ENCODE results near the gene TRAPPC10. TPM values are rescaled to one million over a fixed set of nuclear protein-coding genes. Genes with fewer than 3 reads are reported as not detected.

The TRAPPC10 gene
- total and polyA plus RNA-seq, 2 donors (not counting 1 experiment from before 2014, with no cell fraction given), result 61.7 to 145 TPM

- ChIA-PET CTCF (no interaction called here), POLR2A (no interaction called here)
- Histone ChIP-seq H3K4me3 (ENCODE audit: control extremely low read depth in 1 of 5, extremely low read depth in 1 of 5, insufficient read depth in 1 of 5, low read depth in 2 of 5, low read length in 4 of 5) (no peak overlapping the region), H3K4me2 (replicated peaks; ENCODE audit: low read depth, low read length, poor library complexity, severe bottlenecking) (no peak overlapping the region), H3K27ac (ENCODE audit: low read length in 2 of 2) (no peak overlapping the region), H4K20me1 (ENCODE audit: control insufficient read depth, insufficient read depth, low read length, poor library complexity, severe bottlenecking) (peaks cover 90% of the 10 kb centered on the region), H3K9ac (ENCODE audit: low read length) (no peak overlapping the region), H3K36me3 (replicated peaks in 1 of 2; ENCODE audit: control extremely low read depth in 1 of 2, control insufficient read depth in 1 of 2, extremely low read depth in 1 of 2, insufficient read depth in 2 of 2, low read length in 1 of 2) (peaks cover 4 to 68% of the 10 kb centered on the region in 2 experiments), H3K9me3 (ENCODE audit: control extremely low read depth in 1 of 3, control insufficient read depth in 2 of 3, insufficient read depth in 1 of 3, low read length in 2 of 3) (no peaks in the 10 kb centered on the region), H3K79me2 (ENCODE audit: control insufficient read depth, insufficient read depth, low read length) (peaks cover 85% of the 10 kb centered on the region), H2AFZ (ENCODE audit: insufficient read depth, low read depth, low read length, poor library complexity, severe bottlenecking) (no peak overlapping the region), H3K27me3 (replicated peaks in 1 of 4; ENCODE audit: control extremely low read depth in 1 of 4, control insufficient read depth in 3 of 4, insufficient read depth in 4 of 4, low read length in 3 of 4) (no peaks in the 10 kb centered on the region), H3K4me1 (ENCODE audit: control insufficient read depth in 2 of 2, insufficient read depth in 2 of 2, low read length in 2 of 2) (no peaks in the 10 kb centered on the region)
- H3K4me3 Mint-ChIP-seq, result no peak overlapping the region
- H3K27ac Mint-ChIP-seq, result no peak overlapping the region
- peaks cover 13% of the 10 kb centered on the region for H3K4me1 Mint-ChIP-seq
- no peak for DNase-seq
- no peak for ATAC-seq (ENCODE audit: low read depth)
- WGBS (ENCODE audit: insufficient coverage), result 93% methylated on average over 10 of the region's 14 CpGs
- H3K27me3 Mint-ChIP-seq, result no peaks in the 10 kb centered on the region
- intact Hi-C loops (cut with micrococcal nuclease), result no loop called here
- TF ChIP-seq EZH2 (IDR thresholded peaks at IDR 0.05; ENCODE audit: borderline replicate concordance, insufficient read depth, low read depth, low read length, poor library complexity, severe bottlenecking) (no peak), CTCF (IDR thresholded peaks at IDR 0.05) (no peak)
- H3K9me3 Mint-ChIP-seq (ENCODE audit: insufficient read depth), result no peaks in the 10 kb centered on the region
These were observed 40.1 kb downstream of the TRAPPC10 start for GRCh38 chr21:44052071-44052829.

GRCh38 chr21:44052830-44053226, 40.7 kb downstream of the TRAPPC10 start:
- POLR2A ChIA-PET, result no interaction called here

More at GRCh38 chr21:44052830-44053226, 40.7 kb downstream of the TRAPPC10 start:
- Mint-ChIP-seq H3K4me1 (peaks cover 10% of the 10 kb centered on the region), H3K27me3 (no peaks in the 10 kb centered on the region), H3K9me3 (ENCODE audit: insufficient read depth) (no peaks in the 10 kb centered on the region), H3K27ac (no peak overlapping the region), H3K4me3 (no peak overlapping the region)
- no peak overlapping the region for H3K4me3 ChIP-seq (ENCODE audit: control extremely low read depth in 1 of 5, extremely low read depth in 1 of 5, insufficient read depth in 1 of 5, low read depth in 2 of 5, low read length in 4 of 5)
- no peaks in the 10 kb centered on the region for H3K9me3 ChIP-seq (ENCODE audit: control extremely low read depth in 1 of 3, control insufficient read depth in 2 of 3, insufficient read depth in 1 of 3, low read length in 2 of 3)
- H4K20me1 ChIP-seq (ENCODE audit: control insufficient read depth, insufficient read depth, low read length, poor library complexity, severe bottlenecking), result peaks cover 88% of the 10 kb centered on the region
- WGBS (ENCODE audit: insufficient coverage), result 100% methylated on average over 5 of the region's 6 CpGs
- H3K27me3 ChIP-seq (replicated peaks in 1 of 4; ENCODE audit: control extremely low read depth in 1 of 4, control insufficient read depth in 3 of 4, insufficient read depth in 4 of 4, low read length in 3 of 4), result no peaks in the 10 kb centered on the region
- H3K36me3 ChIP-seq (replicated peaks in 1 of 2; ENCODE audit: control extremely low read depth in 1 of 2, control insufficient read depth in 1 of 2, extremely low read depth in 1 of 2, insufficient read depth in 2 of 2, low read length in 1 of 2), result peaks cover 4 to 73% of the 10 kb centered on the region in 2 experiments
- H3K4me1 ChIP-seq (ENCODE audit: control insufficient read depth in 2 of 2, insufficient read depth in 2 of 2, low read length in 2 of 2), result no peaks in the 10 kb centered on the region
- no peak overlapping the region for H3K4me2 ChIP-seq (replicated peaks; ENCODE audit: low read depth, low read length, poor library complexity, severe bottlenecking)
- no peak overlapping the region for H3K9ac ChIP-seq (ENCODE audit: low read length)
- DNase-seq, result no peak
- no peak for ATAC-seq (ENCODE audit: low read depth)
- TF ChIP-seq EZH2 (IDR thresholded peaks at IDR 0.05; ENCODE audit: borderline replicate concordance, insufficient read depth, low read depth, low read length, poor library complexity, severe bottlenecking), result no peak
- intact Hi-C loops (cut with micrococcal nuclease), result no loop called here
- no peak overlapping the region for H3K27ac ChIP-seq (ENCODE audit: low read length in 2 of 2)
- no peak overlapping the region for H2AFZ ChIP-seq (ENCODE audit: insufficient read depth, low read depth, low read length, poor library complexity, severe bottlenecking)
- CTCF ChIA-PET, result no interaction called here
- H3K79me2 ChIP-seq (ENCODE audit: control insufficient read depth, insufficient read depth, low read length), result peaks cover 79% of the 10 kb centered on the region
